Bronchial epithelial cell (primary cell): ENCODE results near the gene RAB40C. TPM values are rescaled to one million over a fixed set of nuclear protein-coding genes. Genes with fewer than 3 reads are reported as not detected.

ENCODE experiments used
- DNase-seq: peaks from one replicate; pipeline ENCODE4 v3.0.0-alpha.2; 2010; ENCODE audit warnings: low read depth
- FAIRE-seq: peaks from 2 replicates; lab custom pipeline; 2011; peaks lifted over from hg19 to GRCh38; lab: Jason Lieb, UNC
- H3K27me3 ChIP-seq: 2 replicates; pipeline ENCODE4 v1.5.1; 2011; ENCODE audit warnings: low read length; ENCODE audit not compliant: control insufficient read depth, insufficient read depth
- H3K36me3 ChIP-seq: 2 replicates; pipeline ENCODE4 v1.5.1; 2011; ENCODE audit warnings: low read length; ENCODE audit not compliant: control insufficient read depth, insufficient read depth
- H3K4me3 ChIP-seq: 2 replicates; pipeline ENCODE4 v1.5.1; 2011; ENCODE audit warnings: mild to moderate bottlenecking, low read depth, low read length, control low read depth
- total RNA-seq: library from RNA; depleted of rRNA; stranded (reverse); fragments of >200 nt; gene quantifications from 2 replicates; pipeline ENCODE4 v1.2.1, GENCODE V29; 2014
- TF ChIP-seq, protein P1 (sequence below): IDR thresholded peaks from 2 replicates; pipeline ENCODE4 v1.5.1; 2011; ENCODE audit warnings: mild to moderate bottlenecking, moderate library complexity, low read length, control low read depth, inconsistent platforms; ENCODE audit not compliant: insufficient read depth, severe bottlenecking

Gene RAB40C
- total RNA-seq, 1 donor from 2014 or later = 10.8 TPM

DNA sequence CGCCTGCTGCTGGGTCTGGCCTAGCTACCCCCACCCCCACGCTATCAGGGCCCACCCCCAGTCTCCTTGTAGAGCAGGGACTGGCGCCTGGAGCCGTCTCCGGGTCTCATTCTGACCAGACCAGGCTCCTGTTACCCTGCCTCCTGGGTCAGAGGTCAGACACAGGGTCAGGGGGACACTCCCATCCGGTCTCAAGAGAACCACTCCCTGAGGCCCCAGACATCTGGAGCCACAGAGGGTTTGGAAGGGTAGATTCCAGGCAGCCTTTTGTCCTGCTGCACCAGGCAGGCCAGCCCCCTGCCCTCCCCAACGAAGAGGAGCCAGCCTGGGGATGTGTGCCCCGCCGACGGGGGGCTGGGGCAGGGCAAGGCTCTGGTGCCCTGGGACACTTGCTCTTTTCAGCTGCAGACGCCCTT, 40.0 kb downstream of the RAB40C start:
- TF ChIP-seq, protein P1, sequence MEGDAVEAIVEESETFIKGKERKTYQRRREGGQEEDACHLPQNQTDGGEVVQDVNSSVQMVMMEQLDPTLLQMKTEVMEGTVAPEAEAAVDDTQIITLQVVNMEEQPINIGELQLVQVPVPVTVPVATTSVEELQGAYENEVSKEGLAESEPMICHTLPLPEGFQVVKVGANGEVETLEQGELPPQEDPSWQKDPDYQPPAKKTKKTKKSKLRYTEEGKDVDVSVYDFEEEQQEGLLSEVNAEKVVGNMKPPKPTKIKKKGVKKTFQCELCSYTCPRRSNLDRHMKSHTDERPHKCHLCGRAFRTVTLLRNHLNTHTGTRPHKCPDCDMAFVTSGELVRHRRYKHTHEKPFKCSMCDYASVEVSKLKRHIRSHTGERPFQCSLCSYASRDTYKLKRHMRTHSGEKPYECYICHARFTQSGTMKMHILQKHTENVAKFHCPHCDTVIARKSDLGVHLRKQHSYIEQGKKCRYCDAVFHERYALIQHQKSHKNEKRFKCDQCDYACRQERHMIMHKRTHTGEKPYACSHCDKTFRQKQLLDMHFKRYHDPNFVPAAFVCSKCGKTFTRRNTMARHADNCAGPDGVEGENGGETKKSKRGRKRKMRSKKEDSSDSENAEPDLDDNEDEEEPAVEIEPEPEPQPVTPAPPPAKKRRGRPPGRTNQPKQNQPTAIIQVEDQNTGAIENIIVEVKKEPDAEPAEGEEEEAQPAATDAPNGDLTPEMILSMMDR = no peak
- DNase-seq (no peak), FAIRE-seq (no peak)
- no peak overlapping the region for H3K4me3 ChIP-seq
- H3K27me3 ChIP-seq = no peaks in the 10 kb centered on the region
- peaks cover 6% of the 10 kb centered on the region for H3K36me3 ChIP-seq

DNA sequence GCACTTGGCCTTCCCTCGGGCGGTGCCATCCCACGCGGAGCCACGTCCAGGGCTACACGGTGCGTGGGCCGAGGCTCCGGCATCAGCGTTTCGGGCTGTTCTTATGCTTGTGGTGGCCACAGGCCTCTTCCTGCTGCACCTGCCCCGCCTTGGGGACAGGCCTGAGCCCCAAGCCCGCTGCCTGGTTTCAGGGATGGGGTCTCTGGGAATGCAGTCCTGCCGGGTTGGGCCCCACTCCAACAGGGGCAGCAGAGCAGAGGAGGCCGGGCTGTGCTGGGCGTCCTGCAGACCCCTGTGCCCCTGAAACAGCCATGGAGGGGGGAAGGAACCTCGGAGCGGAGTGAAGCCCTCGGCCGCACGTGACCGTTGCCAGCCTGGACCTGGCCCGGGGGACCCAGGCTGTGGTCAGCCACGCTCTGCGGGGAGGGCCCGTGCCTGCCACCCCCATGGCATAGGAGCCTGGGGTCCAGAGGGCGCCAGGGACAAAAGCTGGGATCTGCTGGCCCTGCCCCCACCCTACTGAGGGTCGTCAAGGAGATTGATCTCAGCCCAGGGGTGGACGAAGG, 40.5 kb downstream of the RAB40C start:
- FAIRE-seq (no peak), DNase-seq (no peak)
- Histone ChIP-seq H3K4me3 (no peak overlapping the region), H3K36me3 (peaks cover 6% of the 10 kb centered on the region), H3K27me3 (no peaks in the 10 kb centered on the region)
- TF ChIP-seq, protein P1 = no peak

DNA sequence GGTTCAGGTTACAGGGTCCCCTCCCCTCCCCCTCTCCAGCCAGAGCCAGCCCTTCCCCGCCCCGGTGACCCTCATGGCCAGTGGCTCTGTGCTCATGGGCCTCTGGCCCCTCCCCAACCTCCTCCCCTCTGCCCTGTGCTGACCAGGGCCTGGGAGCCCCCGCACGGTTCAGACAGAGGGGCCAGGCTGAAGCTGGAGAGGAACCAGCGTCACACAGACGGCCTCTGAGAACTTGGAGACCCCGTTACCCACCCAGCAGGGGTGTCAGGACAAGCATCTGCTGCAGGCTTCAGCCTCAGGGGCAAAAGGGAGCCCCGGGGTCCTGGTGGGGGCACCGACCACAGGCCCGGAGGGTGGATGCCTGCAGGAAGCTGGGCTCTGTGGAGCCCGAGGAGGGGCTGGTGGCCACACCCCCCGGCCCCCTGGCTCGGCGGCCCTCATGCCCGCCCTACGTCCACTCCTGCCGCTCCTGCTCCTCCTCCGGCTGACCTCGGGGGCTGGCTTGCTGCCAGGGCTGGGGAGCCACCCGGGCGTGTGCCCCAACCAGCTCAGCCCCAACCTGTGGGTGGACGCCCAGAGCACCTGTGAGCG, 41.0 kb downstream of the RAB40C start, which contains the start of gene WFIKKN1:
WFIKKN1 (plus strand) TSS at position 171 of the 591 bp plus-strand sequence; CDS start at position 440, 269 bp downstream.
- H3K36me3 ChIP-seq = peaks cover 5% of the 10 kb centered on the region
- FAIRE-seq = no peak
- DNase-seq = no peak
- TF ChIP-seq, protein P1 = no peak
- no peak within 1 kb of the TSS for H3K4me3 ChIP-seq
- H3K27me3 ChIP-seq = no peaks in the 10 kb centered on the region

DNA sequence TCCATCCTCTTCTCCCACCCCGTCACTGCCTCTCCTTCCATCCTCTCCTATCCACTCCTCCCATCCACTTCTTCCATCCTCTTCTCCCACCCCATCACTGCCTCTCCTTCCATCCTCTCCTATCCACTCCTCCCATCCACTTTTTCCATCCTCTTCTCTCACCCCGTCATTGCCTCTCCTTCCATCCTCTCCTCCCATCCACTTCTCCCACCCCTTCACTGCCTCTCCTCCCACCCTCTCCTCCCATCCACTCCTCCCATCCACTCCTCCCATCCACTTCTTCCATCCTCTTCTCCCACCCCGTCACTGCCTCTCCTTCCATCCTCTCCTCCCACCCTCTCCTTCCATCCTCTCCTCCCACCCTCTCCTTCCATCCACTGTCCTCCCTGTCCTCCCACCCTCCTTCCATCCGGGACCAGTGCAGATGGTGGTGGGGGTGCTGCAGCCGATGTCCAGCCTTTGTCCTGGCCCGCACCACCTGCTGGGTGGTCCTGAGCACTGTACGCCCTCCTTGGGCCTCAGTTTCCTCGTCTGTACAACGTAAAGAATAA, 42.0 kb downstream of the RAB40C start:
- DNase-seq (no peak), FAIRE-seq (no peak)
- Histone ChIP-seq H3K36me3 (peaks cover 5% of the 10 kb centered on the region), H3K4me3 (no peak overlapping the region), H3K27me3 (no peaks in the 10 kb centered on the region)
- TF ChIP-seq, protein P1 = no peak

DNA sequence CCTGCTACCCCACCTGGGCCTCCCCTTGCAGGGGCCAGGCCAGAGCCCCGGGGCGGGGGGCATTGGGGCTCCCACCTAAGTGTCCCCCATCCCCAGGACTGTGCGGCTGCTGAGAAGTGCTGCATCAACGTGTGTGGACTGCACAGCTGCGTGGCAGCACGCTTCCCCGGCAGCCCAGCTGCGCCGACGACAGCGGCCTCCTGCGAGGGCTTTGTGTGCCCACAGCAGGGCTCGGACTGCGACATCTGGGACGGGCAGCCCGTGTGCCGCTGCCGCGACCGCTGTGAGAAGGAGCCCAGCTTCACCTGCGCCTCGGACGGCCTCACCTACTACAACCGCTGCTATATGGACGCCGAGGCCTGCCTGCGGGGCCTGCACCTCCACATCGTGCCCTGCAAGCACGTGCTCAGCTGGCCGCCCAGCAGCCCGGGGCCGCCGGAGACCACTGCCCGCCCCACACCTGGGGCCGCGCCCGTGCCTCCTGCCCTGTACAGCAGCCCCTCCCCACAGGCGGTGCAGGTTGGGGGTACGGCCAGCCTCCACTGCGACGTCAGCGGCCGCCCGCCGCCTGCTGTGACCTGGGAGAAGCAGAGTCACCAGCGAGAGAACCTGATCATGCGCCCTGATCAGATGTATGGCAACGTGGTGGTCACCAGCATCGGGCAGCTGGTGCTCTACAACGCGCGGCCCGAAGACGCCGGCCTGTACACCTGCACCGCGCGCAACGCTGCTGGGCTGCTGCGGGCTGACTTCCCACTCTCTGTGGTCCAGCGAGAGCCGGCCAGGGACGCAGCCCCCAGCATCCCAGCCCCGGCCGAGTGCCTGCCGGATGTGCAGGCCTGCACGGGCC, 42.8 kb downstream of the RAB40C start:
- H3K4me3 ChIP-seq = no peak overlapping the region
- DNase-seq = no peak
- H3K36me3 ChIP-seq = peaks cover 3% of the 10 kb centered on the region
- TF ChIP-seq, protein P1 = no peak
- no peaks in the 10 kb centered on the region for H3K27me3 ChIP-seq
- no peak for FAIRE-seq
